Measurements from ENCODE around the gene SMTNL2. TPM values are rescaled to one million over a fixed set of nuclear protein-coding genes. Genes with fewer than 3 reads are reported as not detected.
A peak's percentile ranks its signal among the peaks of the same experiment; 100 is the strongest.

Gene SMTNL2
- total and polyA plus RNA-seq, 2 of the 4 experiments (the other 2 are of a cell fraction): not detected

GRCh38 chr17:4540224-4540651, 44.1 kb upstream of the SMTNL2 start:
- H3K4me1 ChIP-seq (ENCODE audit: control insufficient read depth, insufficient read depth, low read length): peaks cover 3% of the 10 kb centered on the region; the same call in 1 of the 2 replicates
- no peak overlapping the region for H3K27ac ChIP-seq (ENCODE audit: insufficient read depth, low read length)
- no peak overlapping the region for H3K56ac ChIP-seq (ENCODE audit: extremely low read depth, insufficient read depth, low read length)
- no peak overlapping the region for H3K9ac ChIP-seq (ENCODE audit: low read depth, low read length)
- no peak overlapping the region for H2AK9ac ChIP-seq (replicated peaks; ENCODE audit: low read depth, low read length, poor library complexity)
- H3K9me3 ChIP-seq (ENCODE audit: control insufficient read depth, insufficient read depth, low read length): no peaks in the 10 kb centered on the region
- no peaks in the 10 kb centered on the region; a peak in 1 of 4 replicates for H3K79me1 ChIP-seq (ENCODE audit: low read depth in 1 of 2, low read length in 2 of 2)
- intact Hi-C loops (cut with micrococcal nuclease): no loop called here
- H4K91ac ChIP-seq (ENCODE audit: insufficient read depth, low read depth, low read length): no peak overlapping the region
- no peak overlapping the region for H4K8ac ChIP-seq (ENCODE audit: low read depth in 2 of 2, low read length in 2 of 2)
- in situ Hi-C loops (cut with MboI; ENCODE audit: low sequenced_read_pairs): no loop called here
- ATAC-seq (ENCODE audit: low read depth) (no peak), DNase-seq (no peak)
- no peak overlapping the region for H3K14ac ChIP-seq (replicated peaks; ENCODE audit: low read depth, low read length)
- H3K18ac ChIP-seq (ENCODE audit: low read depth, low read length): no peak overlapping the region
- no peak overlapping the region for H4K5ac ChIP-seq (ENCODE audit: low read depth, low read length)
- dilution Hi-C loops (cut with HindIII; ENCODE audit: low sequenced_read_pairs, unreplicated experiment): no loop called here
- ChIA-PET POLR2A (ENCODE audit: unreplicated experiment) (no interaction called here), CTCF (no interaction called here)
- H2BK20ac ChIP-seq (ENCODE audit: low read depth, low read length): no peak overlapping the region
- H3K4ac ChIP-seq (ENCODE audit: low read depth, low read length): no peak overlapping the region
- TF ChIP-seq CHD1 (IDR thresholded peaks at IDR 0.05; ENCODE audit: low read depth, low read length) (no peak), CTCF (conservative IDR thresholded peaks at IDR 0.05; ENCODE audit: low read depth, low read length) (0 out of 2 replicates have a peak, but pooled peaks have one; percentile 13)
- H2AK5ac ChIP-seq (ENCODE audit: low read depth, low read length): no peak overlapping the region
- H2BK15ac ChIP-seq (ENCODE audit: low read depth, low read length): no peak overlapping the region
- H2AFZ ChIP-seq (replicated peaks; ENCODE audit: low read length, poor library complexity): no peak overlapping the region
- no peak overlapping the region for H3K4me2 ChIP-seq (ENCODE audit: low read depth, low read length)
- H3K23ac ChIP-seq (ENCODE audit: low read depth, low read length): no peak overlapping the region
- H3K4me3 ChIP-seq (ENCODE audit: insufficient read depth, low read depth, low read length): no peak overlapping the region
- H2BK120ac ChIP-seq (ENCODE audit: low read depth, low read length): no peak overlapping the region
- H3K27me3 ChIP-seq (ENCODE audit: control insufficient read depth, insufficient read depth, low read length): no peaks in the 10 kb centered on the region
- no peaks in the 10 kb centered on the region for H3K9me1 ChIP-seq (ENCODE audit: insufficient read depth, low read length)
- peaks cover 57% of the 10 kb centered on the region for H3K36me3 ChIP-seq (ENCODE audit: control insufficient read depth, insufficient read depth, low read length)
- no TSS peak for BruUV-seq (replicated peaks)
- 80% methylated on average over 6 of the region's 14 CpGs; no CpG with 5 or more reads in 1 of the 2 experiments for WGBS, 2 experiments (ENCODE audit: extremely low coverage in 2 of 2, insufficient read length in 1 of 2)
- H4K20me1 ChIP-seq (ENCODE audit: insufficient read depth, low read length): peaks cover 15% of the 10 kb centered on the region
- H2BK5ac ChIP-seq (ENCODE audit: low read depth, low read length, poor library complexity, severe bottlenecking): no peak overlapping the region

Measured in IMR-90 (cell line).